HepG2 (cell line): ENCODE results near the gene VDAC1. TPM values are rescaled to one million over a fixed set of nuclear protein-coding genes. Genes with fewer than 3 reads are reported as not detected.

Source experiments
- AFF4 ChIP-seq: sonication (generic); formaldehyde crosslinking; IDR thresholded peaks from 2 replicates; pipeline ENCODE4 v1.4.0; 2020; ENCODE audit warnings: missing genetic modification reagents
- GABPA ChIP-seq, 2 experiments: IDR thresholded peaks; 2 replicates each; pipeline ENCODE4 v1.6.1; 2011 to 2016; ENCODE audit warnings: low read depth in 2 of 2, low read length in 1 of 2, missing biosample characterization in 1 of 2, missing genetic modification characterization in 1 of 2
- HES4 ChIP-seq: sonication (generic); formaldehyde crosslinking; IDR thresholded peaks from 2 replicates; pipeline ENCODE4 v1.9.0; 2021; ENCODE audit warnings: mild to moderate bottlenecking, missing genetic modification reagents, borderline replicate concordance
- HHEX ChIP-seq: IDR thresholded peaks from 2 replicates; pipeline ENCODE4 v1.6.1; 2016; ENCODE audit warnings: control low read depth
- HNRNPK ChIP-seq: fragments of 200-400 bp; formaldehyde crosslinking; IDR thresholded peaks from 2 replicates; pipeline ENCODE4 v1.6.1; 2018; ENCODE audit warnings: low read length, low read depth, moderate library complexity, mild to moderate bottlenecking; ENCODE audit not compliant: poor library complexity, severe bottlenecking
- HNRNPL ChIP-seq: fragments of 200-400 bp; formaldehyde crosslinking; IDR thresholded peaks from 2 replicates; pipeline ENCODE4 v1.6.1; 2017; ENCODE audit warnings: mild to moderate bottlenecking, low read depth, low read length
- KDM4B ChIP-seq: sonication (generic); formaldehyde crosslinking; IDR thresholded peaks from 2 replicates; pipeline ENCODE4 v1.4.0; 2020; ENCODE audit warnings: missing genetic modification reagents
- MNT ChIP-seq: fragments of 450-650 bp; IDR thresholded peaks from 2 replicates; pipeline ENCODE4 v1.6.1; 2016
- NFATC3 ChIP-seq: sonication (generic); formaldehyde crosslinking; IDR thresholded peaks from 2 replicates; pipeline ENCODE4 v1.5.1; 2020; ENCODE audit warnings: mild to moderate bottlenecking, missing genetic modification reagents
- SETDB1 ChIP-seq: sonication (generic); formaldehyde crosslinking; IDR thresholded peaks from 2 replicates; pipeline ENCODE4 v1.5.1; 2020; ENCODE audit warnings: missing genetic modification reagents, mild to moderate bottlenecking, borderline replicate concordance
- TP53 ChIP-seq: sonication (generic); formaldehyde crosslinking; conservative IDR thresholded peaks from 2 replicates; pipeline ENCODE4 v1.4.0; 2020; ENCODE audit warnings: missing genetic modification reagents
- ZFP37 ChIP-seq: sonication (generic); formaldehyde crosslinking; IDR thresholded peaks from 2 replicates; pipeline ENCODE4 v1.4.0; 2020; ENCODE audit warnings: missing genetic modification reagents, borderline replicate concordance
- ZFP82 ChIP-seq: sonication (generic); formaldehyde crosslinking; IDR thresholded peaks from 2 replicates; pipeline ENCODE4 v1.5.1; 2020; ENCODE audit warnings: mild to moderate bottlenecking, missing genetic modification reagents, borderline replicate concordance
- ZNF343 ChIP-seq: sonication (generic); formaldehyde crosslinking; IDR thresholded peaks from 2 replicates; pipeline ENCODE4 v1.4.0; 2020; ENCODE audit warnings: mild to moderate bottlenecking, missing genetic modification reagents
- ZNF430 ChIP-seq: sonication (generic); formaldehyde crosslinking; IDR thresholded peaks from 2 replicates; pipeline ENCODE4 v1.9.0; 2021; ENCODE audit warnings: mild to moderate bottlenecking, missing genetic modification reagents
- ZNF605 ChIP-seq: sonication (generic); formaldehyde crosslinking; IDR thresholded peaks from 2 replicates; pipeline ENCODE4 v1.8.0; 2022; ENCODE audit warnings: mild to moderate bottlenecking, missing genetic modification reagents
- ZNF670 ChIP-seq: sonication (generic); formaldehyde crosslinking; IDR thresholded peaks from 2 replicates; pipeline ENCODE4 v1.8.0; 2022; ENCODE audit warnings: mild to moderate bottlenecking, missing genetic modification reagents, borderline replicate concordance
- ZNF740 ChIP-seq: sonication (generic); formaldehyde crosslinking; IDR thresholded peaks from 2 replicates; pipeline ENCODE4 v1.4.0; 2020; ENCODE audit warnings: missing genetic modification reagents
- ZNF781 ChIP-seq: sonication (generic); formaldehyde crosslinking; IDR thresholded peaks from 2 replicates; pipeline ENCODE4 v1.5.1; 2020; ENCODE audit warnings: borderline replicate concordance, mild to moderate bottlenecking, missing genetic modification reagents; ENCODE audit errors: not compliant biosample characterization
- ZNF839 ChIP-seq: sonication (generic); formaldehyde crosslinking; IDR thresholded peaks from 2 replicates; pipeline ENCODE4 v1.4.0; 2020; ENCODE audit warnings: missing genetic modification reagents, mild to moderate bottlenecking, borderline replicate concordance
- ZNF850 ChIP-seq: sonication (generic); formaldehyde crosslinking; conservative IDR thresholded peaks from 2 replicates; pipeline ENCODE4 v1.9.0; 2021; ENCODE audit warnings: mild to moderate bottlenecking, missing genetic modification reagents
- ZNF891 ChIP-seq: sonication (generic); formaldehyde crosslinking; IDR thresholded peaks from 2 replicates; pipeline ENCODE4 v1.5.0; 2020; ENCODE audit warnings: mild to moderate bottlenecking, missing genetic modification reagents
- ZSCAN12 ChIP-seq: sonication (generic); formaldehyde crosslinking; IDR thresholded peaks from 2 replicates; pipeline ENCODE4 v1.9.0; 2021; ENCODE audit warnings: mild to moderate bottlenecking, missing genetic modification reagents
- polyA plus RNA-seq, 8 experiments: library from polyadenylated mRNA; depleted of rRNA in 3 of 8; stranded (reverse) in 7 of 8; unstranded in 1 of 8; fragments of >200 nt; fragmentation: Illumina TruSeq in 4 of 8; extraction: Trizol in 4 of 8; gene quantifications; 2 replicates each; pipeline versions ENCODE4 v1.2.1 to v1.2.3, GENCODE V29; 2011 to 2016; ENCODE audit warnings: low read depth in 4 of 8, missing spikeins in 1 of 8, mixed read lengths in 1 of 8; ENCODE audit not compliant: insufficient read depth in 1 of 8
- total RNA-seq, 5 experiments: library from RNA; depleted of rRNA; stranded (reverse); fragments of >200 nt; fragmentation: Illumina TruSeq; extraction: Trizol; gene quantifications; 2 replicates each; pipeline ENCODE4 v1.2.3, GENCODE V29; 2016; ENCODE audit warnings: low read depth in 1 of 5
- TF ChIP-seq, protein P1 (sequence below): sonication (generic); formaldehyde crosslinking; IDR thresholded peaks from 2 replicates; pipeline ENCODE4 v1.4.0; 2020; ENCODE audit warnings: mild to moderate bottlenecking, missing genetic modification reagents

VDAC1 gene
- total and polyA plus RNA-seq, 2 of the 13 experiments (the other 11 are each of a cell fraction or from before 2014, with no cell fraction given): 112 to 380 TPM

DNA sequence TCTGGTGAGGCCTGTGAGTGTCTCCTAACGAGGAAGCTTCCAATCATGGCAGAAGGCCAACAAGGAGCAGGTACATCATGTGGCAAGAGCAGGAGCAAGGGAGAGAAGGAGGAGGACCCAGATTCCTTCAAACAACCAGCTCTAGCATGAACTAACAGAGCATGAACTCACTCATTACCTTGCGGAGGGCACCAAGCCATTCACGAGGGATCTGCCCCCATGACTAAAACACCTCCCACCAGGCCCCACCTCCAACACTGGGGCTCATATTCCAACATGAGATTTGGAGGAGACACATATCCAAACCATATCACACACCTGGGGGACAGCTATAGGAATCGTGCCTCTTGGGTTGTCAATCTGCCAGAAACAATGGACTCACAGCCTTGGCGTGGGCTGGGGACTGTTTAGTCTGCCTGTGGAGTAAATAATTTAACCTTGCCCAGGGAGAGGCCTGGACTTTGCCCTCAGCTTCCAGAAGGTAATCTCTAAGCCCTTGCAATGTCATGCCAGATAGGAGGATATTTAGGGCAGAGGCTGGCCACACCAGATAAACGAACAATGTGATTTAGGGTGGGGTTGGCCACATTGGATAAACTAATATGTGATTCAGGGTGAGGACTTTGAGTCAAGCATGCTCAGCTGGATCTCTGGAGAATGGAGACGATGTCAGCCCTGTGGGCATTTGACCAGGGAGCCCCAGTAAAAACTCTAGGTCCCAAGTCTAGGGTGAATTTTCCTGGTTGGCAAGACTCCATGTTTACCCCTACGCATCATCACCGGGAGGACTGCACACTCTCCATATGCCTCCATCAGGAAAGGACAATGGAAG is 13.6 kb upstream of the VDAC1 start (continued):
- TF ChIP-seq HES4 (CRISPR knock-in tag) (no peak), ZNF839 (CRISPR knock-in tag) (no peak), SETDB1 (CRISPR knock-in tag) (no peak), NFATC3 (CRISPR knock-in tag) (no peak), ZFP37 (no peak; the same call in 1 of the 2 replicates), ZNF343 (CRISPR knock-in tag) (no peak), ZFP82 (CRISPR knock-in tag) (peak; percentile 78; the same call in 1 of the 2 replicates), HNRNPL (0 out of 2 replicates have a peak, but pooled peaks have one; percentile 35), TP53 (CRISPR knock-in tag) (peak; percentile 64; the same call in 1 of the 2 replicates), ZNF605 (CRISPR knock-in tag) (peak; percentile 45; the same call in 1 of the 2 replicates), HHEX (no peak), HNRNPK (no peak), ZNF670 (CRISPR knock-in tag) (peak; percentile 72), MNT (no peak), KDM4B (CRISPR knock-in tag) (no peak), AFF4 (CRISPR knock-in tag) (no peak), GABPA (IDR thresholded peaks at IDR 0.05; ENCODE audit: low read depth, low read length) (no peak), GABPA (CRISPR knock-in tag; IDR thresholded peaks at IDR 0.05; ENCODE audit: low read depth) (no peak), ZNF850 (CRISPR knock-in tag) (no peak), ZNF781 (CRISPR knock-in tag) (peak; percentile 55), ZSCAN12 (no peak), ZNF430 (CRISPR knock-in tag) (no peak; the same call in 1 of the 2 replicates), ZNF891 (CRISPR knock-in tag) (no peak), ZNF740 (CRISPR knock-in tag) (no peak)
- TF ChIP-seq, protein P1, sequence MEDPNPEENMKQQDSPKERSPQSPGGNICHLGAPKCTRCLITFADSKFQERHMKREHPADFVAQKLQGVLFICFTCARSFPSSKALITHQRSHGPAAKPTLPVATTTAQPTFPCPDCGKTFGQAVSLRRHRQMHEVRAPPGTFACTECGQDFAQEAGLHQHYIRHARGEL (CRISPR knock-in tag): no peak
